Natural killer cell (primary cell): ENCODE data around the gene CFAP251. TPM values are rescaled to one million over a fixed set of nuclear protein-coding genes. Genes with fewer than 3 reads are reported as not detected.

Source experiments
- ATAC-seq, 3 donors: fragments of 150-1000 bp in 2 of 3; fragments of 200-7000 bp in 1 of 3; cut with Tn5 transposase; 1 replicate in 1 of 3; 2 replicates in 2 of 3; pipeline ENCODE4 v1.10.0; 2021; ENCODE audit warnings: mild to moderate bottlenecking in 2 of 3, moderate library complexity in 2 of 3
- DNase-seq, 2 donors: peaks; one replicate each; pipeline versions ENCODE4 v3.0.0 to v3.0.0-alpha.2; 2013 to 2021; ENCODE audit warnings: mixed read lengths in 1 of 2
- H3K27ac ChIP-seq: one replicate; pipeline ENCODE4 v1.5.1; 2013; ENCODE audit warnings: mild to moderate bottlenecking, low read length
- H3K27me3 ChIP-seq: one replicate; pipeline ENCODE4 v1.6.1; 2013; ENCODE audit warnings: low read length; ENCODE audit not compliant: control insufficient read depth, insufficient read depth
- H3K36me3 ChIP-seq: one replicate; pipeline ENCODE4 v1.6.1; 2013; ENCODE audit warnings: low read length; ENCODE audit not compliant: control insufficient read depth, insufficient read depth
- H3K4me1 ChIP-seq: one replicate; pipeline ENCODE4 v1.6.1; 2013; ENCODE audit warnings: low read length; ENCODE audit not compliant: control insufficient read depth, insufficient read depth
- H3K4me3 ChIP-seq: one replicate; pipeline ENCODE4 v1.5.1; 2013; ENCODE audit warnings: low read length
- H3K9me3 ChIP-seq: one replicate; pipeline ENCODE4 v1.6.1; 2013; ENCODE audit warnings: low read length; ENCODE audit not compliant: control insufficient read depth, insufficient read depth
- H3K27ac Mint-ChIP-seq, 2 donors: one replicate each; pipeline ENCODE4 v1.8.0; 2022; ENCODE audit warnings: mild to moderate bottlenecking in 2 of 2, mixed read lengths in 2 of 2, moderate library complexity in 1 of 2
- H3K27me3 Mint-ChIP-seq, 2 donors: one replicate each; pipeline ENCODE4 v1.8.0; 2022; ENCODE audit warnings: low read depth in 2 of 2, mixed read lengths in 2 of 2
- H3K36me3 Mint-ChIP-seq: one replicate; pipeline ENCODE4 v1.8.0; 2022; ENCODE audit warnings: mixed read lengths
- H3K4me1 Mint-ChIP-seq, 2 donors: one replicate each; pipeline ENCODE4 v1.8.0; 2022; ENCODE audit warnings: mixed read lengths in 2 of 2
- H3K4me3 Mint-ChIP-seq: one replicate; pipeline ENCODE4 v1.8.0; 2022; ENCODE audit warnings: mild to moderate bottlenecking, moderate library complexity, mixed read lengths
- H3K9me3 Mint-ChIP-seq, 2 donors: one replicate each; pipeline ENCODE4 v1.8.0; 2022; ENCODE audit warnings: mixed read lengths in 2 of 2
- WGBS: methylation state at CpG from one replicate; pipeline ENCODE4 v1.1.7; 2013; ENCODE audit warnings: missing lambda C conversion rate; ENCODE audit not compliant: insufficient coverage; 5-methylcytosine and 5-hydroxymethylcytosine counted together
- intact Hi-C: fragments of 100-400 bp; cut with micrococcal nuclease; formaldehyde crosslinking; loops from one replicate; pipeline ENCODE4 v1.14.2; 2022
- total RNA-seq, 4 donors: library from RNA; stranded (reverse); fragments of 120-200 nt in 1 of 4; gene quantifications; one replicate each; pipeline versions ENCODE4 v1.2.3 to v1.2.4, GENCODE V29; 2013 to 2022
- TF ChIP-seq, protein P1 (sequence below): fragments of 200-600 bp; IDR thresholded peaks from one replicate; pipeline ENCODE4 v1.8.0; 2022; ENCODE audit warnings: antibody characterized with exemption

The CFAP251 gene
- total RNA-seq, 3 donors from 2014 or later (not counting 1 experiment from before 2014, with no cell fraction given): 0.59 to 0.80 (median 0.59) TPM

DNA sequence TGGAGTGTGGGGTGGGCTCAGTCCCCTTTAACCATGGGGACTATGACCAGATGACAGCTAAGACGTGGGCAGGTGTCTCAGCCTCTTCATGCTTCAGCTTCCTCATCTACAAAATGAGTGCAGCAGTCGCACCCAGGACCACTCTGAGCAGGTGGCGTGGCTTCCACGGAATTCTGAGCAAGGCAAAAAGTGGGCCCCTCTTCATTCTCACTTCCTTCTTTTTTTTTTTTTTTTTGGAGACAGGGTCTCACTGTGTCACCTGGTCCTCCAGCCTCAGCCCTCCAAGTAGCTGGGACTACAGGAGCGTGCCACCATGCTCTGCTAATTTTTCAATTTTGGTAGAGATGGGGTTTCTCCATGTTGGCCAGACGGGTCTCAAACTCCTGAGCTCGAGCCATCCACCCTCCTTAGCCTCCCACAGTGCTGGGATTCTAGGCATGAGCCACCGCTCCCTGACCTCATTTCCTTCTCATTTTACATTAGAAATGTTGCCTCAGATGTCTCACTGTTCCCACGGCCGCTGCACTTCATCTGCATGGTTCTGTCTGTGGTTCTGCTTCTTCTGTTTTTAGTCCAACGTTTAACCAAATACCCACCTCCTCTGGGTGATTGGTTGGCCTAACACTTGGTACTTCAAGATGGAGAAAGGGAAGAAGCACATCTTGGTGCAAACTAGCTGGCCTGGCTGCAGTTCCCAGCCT is 61.9 kb downstream of the CFAP251 start:
- Histone ChIP-seq H3K4me1 (peaks cover 15% of the 10 kb centered on the region), H3K9me3 (no peaks in the 10 kb centered on the region), H3K36me3 (no peaks in the 10 kb centered on the region), H3K27ac (peak overlapping the region; percentile 31), H3K4me3 (no peak overlapping the region), H3K27me3 (no peaks in the 10 kb centered on the region)
- peak in 2 of 3 donors; percentile 22 to 33 for ATAC-seq
- no peak for DNase-seq
- Mint-ChIP-seq H3K27ac (no peak overlapping the region), H3K36me3 (no peaks in the 10 kb centered on the region), H3K4me1 (no peaks in the 10 kb centered on the region), H3K4me3 (no peak overlapping the region), H3K27me3 (peaks cover 0 to 4% of the 10 kb centered on the region in 2 donors), H3K9me3 (no peaks in the 10 kb centered on the region)
- intact Hi-C loops: no loop called here
- WGBS: 36% methylated on average over 11 of the region's 11 CpGs
- TF ChIP-seq, protein P1, sequence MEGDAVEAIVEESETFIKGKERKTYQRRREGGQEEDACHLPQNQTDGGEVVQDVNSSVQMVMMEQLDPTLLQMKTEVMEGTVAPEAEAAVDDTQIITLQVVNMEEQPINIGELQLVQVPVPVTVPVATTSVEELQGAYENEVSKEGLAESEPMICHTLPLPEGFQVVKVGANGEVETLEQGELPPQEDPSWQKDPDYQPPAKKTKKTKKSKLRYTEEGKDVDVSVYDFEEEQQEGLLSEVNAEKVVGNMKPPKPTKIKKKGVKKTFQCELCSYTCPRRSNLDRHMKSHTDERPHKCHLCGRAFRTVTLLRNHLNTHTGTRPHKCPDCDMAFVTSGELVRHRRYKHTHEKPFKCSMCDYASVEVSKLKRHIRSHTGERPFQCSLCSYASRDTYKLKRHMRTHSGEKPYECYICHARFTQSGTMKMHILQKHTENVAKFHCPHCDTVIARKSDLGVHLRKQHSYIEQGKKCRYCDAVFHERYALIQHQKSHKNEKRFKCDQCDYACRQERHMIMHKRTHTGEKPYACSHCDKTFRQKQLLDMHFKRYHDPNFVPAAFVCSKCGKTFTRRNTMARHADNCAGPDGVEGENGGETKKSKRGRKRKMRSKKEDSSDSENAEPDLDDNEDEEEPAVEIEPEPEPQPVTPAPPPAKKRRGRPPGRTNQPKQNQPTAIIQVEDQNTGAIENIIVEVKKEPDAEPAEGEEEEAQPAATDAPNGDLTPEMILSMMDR: no peak

- ATAC-seq: no peak
- H3K4me1 Mint-ChIP-seq: no peaks in the 10 kb centered on the region
Observed at GRCh38 chr12:121980892-121981272, 62.5 kb downstream of the CFAP251 start.

GRCh38 chr12:121981456-121981855 is 63.1 kb downstream of the CFAP251 start:
- H3K4me1 Mint-ChIP-seq: no peaks in the 10 kb centered on the region
- H3K36me3 Mint-ChIP-seq: no peaks in the 10 kb centered on the region
- no peaks in the 10 kb centered on the region for H3K9me3 ChIP-seq
- H3K27ac Mint-ChIP-seq: no peak overlapping the region
- ATAC-seq (no peak), DNase-seq (no peak)
- H3K4me3 ChIP-seq: no peak overlapping the region
- H3K27me3 ChIP-seq: no peaks in the 10 kb centered on the region
- TF ChIP-seq, protein P1: no peak
- no peaks in the 10 kb centered on the region for H3K36me3 ChIP-seq
- intact Hi-C loops: no loop called here
- H3K4me3 Mint-ChIP-seq: no peak overlapping the region
- no peaks in the 10 kb centered on the region for H3K27me3 Mint-ChIP-seq
- WGBS: 72% methylated on average over 8 of the region's 8 CpGs
- no peaks in the 10 kb centered on the region for H3K9me3 Mint-ChIP-seq
- H3K27ac ChIP-seq: no peak overlapping the region
- peaks cover 15% of the 10 kb centered on the region for H3K4me1 ChIP-seq

More at GRCh38 chr12:121980892-121981272, 62.5 kb downstream of the CFAP251 start:
- no peaks in the 10 kb centered on the region for H3K36me3 ChIP-seq
- H3K9me3 Mint-ChIP-seq: no peaks in the 10 kb centered on the region
- 76% methylated on average over 13 of the region's 14 CpGs for WGBS
- intact Hi-C loops: no loop called here
- peak overlapping the region; percentile 24 for H3K27ac ChIP-seq
- DNase-seq: no peak
- no peaks in the 10 kb centered on the region for H3K27me3 Mint-ChIP-seq
- H3K4me3 ChIP-seq: no peak overlapping the region
- no peaks in the 10 kb centered on the region for H3K9me3 ChIP-seq
- peaks cover 15% of the 10 kb centered on the region for H3K4me1 ChIP-seq
- no peaks in the 10 kb centered on the region for H3K36me3 Mint-ChIP-seq
- no peaks in the 10 kb centered on the region for H3K27me3 ChIP-seq
- no peak overlapping the region for H3K4me3 Mint-ChIP-seq
- no peak overlapping the region for H3K27ac Mint-ChIP-seq
- TF ChIP-seq, protein P1: no peak

DNA sequence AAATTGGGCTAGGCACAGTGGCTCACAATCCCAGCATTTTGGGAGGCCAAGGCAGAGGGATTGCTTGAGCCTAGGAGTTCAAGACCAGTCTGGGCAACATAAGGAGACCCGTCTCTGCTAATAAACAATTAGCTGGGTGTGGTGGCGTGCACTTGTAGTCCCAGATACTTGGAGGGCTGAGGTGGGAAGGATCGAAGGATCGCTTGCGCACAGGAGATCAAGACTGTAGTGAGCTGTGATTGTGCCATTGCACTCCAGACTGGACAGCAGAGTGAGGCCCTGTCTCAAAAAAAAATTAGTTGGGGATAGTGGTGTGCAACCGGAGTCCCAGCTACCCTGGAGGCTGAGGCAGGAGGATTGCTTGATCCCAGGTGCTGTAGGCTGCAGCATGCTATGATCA is 64.6 kb downstream of the CFAP251 start:
- no peaks in the 10 kb centered on the region for H3K4me1 Mint-ChIP-seq
- 95% methylated on average over 6 of the region's 6 CpGs for WGBS

More for the DNA sequence above, 64.6 kb downstream of the CFAP251 start:
- H3K9me3 Mint-ChIP-seq: no peaks in the 10 kb centered on the region
- H3K4me3 Mint-ChIP-seq: no peak overlapping the region
- H3K4me3 ChIP-seq: no peak overlapping the region
- no peaks in the 10 kb centered on the region for H3K9me3 ChIP-seq
- no peaks in the 10 kb centered on the region for H3K27me3 Mint-ChIP-seq
- no peak overlapping the region for H3K27ac ChIP-seq
- DNase-seq (no peak), ATAC-seq (no peak)
- H3K4me1 ChIP-seq: peaks cover 15% of the 10 kb centered on the region
- H3K27me3 ChIP-seq: no peaks in the 10 kb centered on the region
- H3K27ac Mint-ChIP-seq: no peak overlapping the region
- H3K36me3 ChIP-seq: no peaks in the 10 kb centered on the region
- no peaks in the 10 kb centered on the region for H3K36me3 Mint-ChIP-seq
- intact Hi-C loops: no loop called here
- TF ChIP-seq, protein P1: no peak
